Left lung (tissue), 10 donors: Measurements from ENCODE around the gene PPRC1. TPM values are rescaled to one million over a fixed set of nuclear protein-coding genes. Genes with fewer than 3 reads are reported as not detected.

ENCODE experiments used
- ATAC-seq: fragments of 200-7000 bp; cut with Tn5 transposase; one replicate; pipeline ENCODE4 v1.9.1; 2020; ENCODE audit warnings: moderate library complexity
- DNase-seq, 4 donors: peaks; one replicate each; pipeline ENCODE4 v3.0.0-alpha.2; 2013 to 2020
- H3K27ac ChIP-seq, 2 donors: fragments of 200-600 bp; sonication (generic) in 1 of 2; one replicate each; pipeline versions ENCODE4 v1.5.0 to v1.8.0; 2020 to 2021
- H3K27me3 ChIP-seq, 2 donors: fragments of 200-600 bp; sonication (generic) in 1 of 2; one replicate each; pipeline versions ENCODE4 v1.5.0 to v1.8.0; 2020 to 2021
- H3K36me3 ChIP-seq, 2 donors: fragments of 200-600 bp; sonication (generic) in 1 of 2; one replicate each; pipeline versions ENCODE4 v1.5.0 to v1.8.0; 2020 to 2021
- H3K4me1 ChIP-seq, 2 donors: fragments of 200-600 bp; one replicate each; pipeline ENCODE4 v1.8.0; 2021
- H3K4me3 ChIP-seq, 2 donors: fragments of 200-600 bp; sonication (generic) in 1 of 2; one replicate each; pipeline versions ENCODE4 v1.5.0 to v1.8.0; 2020 to 2021; ENCODE audit warnings: mild to moderate bottlenecking in 1 of 2
- H3K9me3 ChIP-seq, 2 donors: fragments of 200-600 bp; sonication (generic) in 1 of 2; one replicate each; pipeline versions ENCODE4 v1.5.0 to v1.8.0; 2020 to 2021
- CTCF ChIP-seq, 2 donors: fragments of 200-600 bp; sonication (generic) in 1 of 2; IDR thresholded peaks; one replicate each; pipeline versions ENCODE4 v1.5.0 to v1.8.0; 2021; ENCODE audit warnings: antibody characterized with exemption in 2 of 2
- intact Hi-C, 2 donors: fragments of 100-400 bp; cut with DNase I; formaldehyde crosslinking; loops; one replicate each; pipeline versions ENCODE4 v1.11.2 to v1.14.2; 2022
- polyA plus RNA-seq, 6 donors: library from polyadenylated mRNA; unstranded; fragments of 120-200 nt; gene quantifications; one replicate each; pipeline ENCODE4 v1.2.1, GENCODE V29; 2013; ENCODE audit not compliant: insufficient read length in 6 of 6
- total RNA-seq, 2 donors: library from RNA; stranded (reverse); fragmentation: NEBNext Ultra II Directional; extraction: Animal tissue kit (Norgen Biotek cat#: 25700); gene quantifications; one replicate each; pipeline ENCODE4 v1.2.1, GENCODE V29; 2021
- donor health status: DM: no; HTN: yes; CAD: no.
- donor health status: DM: no; HTN: no; CAD: no.

The PPRC1 gene
- total and polyA plus RNA-seq, 8 donors, result 27.8 to 52.9 (median 42.0) TPM

- TF ChIP-seq CTCF (IDR thresholded peaks at IDR 0.05), result no peak
- intact Hi-C loops, result no loop called here
- Histone ChIP-seq H3K27me3 (no peaks in the 10 kb centered on the region), H3K36me3 (peaks cover 0 to 22% of the 10 kb centered on the region in 2 donors), H3K4me1 (peaks cover 56 to 63% of the 10 kb centered on the region in 2 donors), H3K27ac (peak overlapping the region; percentile 80 to 93), H3K4me3 (peak overlapping the region; percentile 76 to 90), H3K9me3 (no peaks in the 10 kb centered on the region)
- peak in 2 of 4 donors; percentile 33 to 88 for DNase-seq
- peak; percentile 9 for ATAC-seq
These were observed 18.6 kb upstream of the PPRC1 start for GRCh38 chr10:102113956-102114857.

- Histone ChIP-seq H3K27me3 (no peaks in the 10 kb centered on the region), H3K9me3 (no peaks in the 10 kb centered on the region), H3K27ac (peak overlapping the region; percentile 80 to 93), H3K36me3 (peaks cover 0 to 14% of the 10 kb centered on the region in 2 donors), H3K4me1 (peaks cover 56 to 66% of the 10 kb centered on the region in 2 donors), H3K4me3 (peak overlapping the region; percentile 76 to 90)
- intact Hi-C loops, result no loop called here
- TF ChIP-seq CTCF (IDR thresholded peaks at IDR 0.05), result no peak
- DNase-seq (peak; percentile 80 to 99 (median 92)), ATAC-seq (peak; percentile 85)
These were observed 17.8 kb upstream of the PPRC1 start for GRCh38 chr10:102114861-102115618.

- Histone ChIP-seq H3K27ac (peak overlapping the region; percentile 80 to 93), H3K4me3 (peak overlapping the region in 1 of 2 donors; percentile 76), H3K36me3 (peaks cover 0 to 7% of the 10 kb centered on the region in 2 donors), H3K27me3 (no peaks in the 10 kb centered on the region), H3K9me3 (no peaks in the 10 kb centered on the region), H3K4me1 (peaks cover 56 to 67% of the 10 kb centered on the region in 2 donors)
- DNase-seq (no peak), ATAC-seq (no peak)
- no peak for TF ChIP-seq CTCF (IDR thresholded peaks at IDR 0.05)
- intact Hi-C loops, result no loop called here
These were observed 17.1 kb upstream of the PPRC1 start for GRCh38 chr10:102115775-102116174.

GRCh38 chr10:102116656-102117055 is 16.2 kb upstream of the PPRC1 start:
- no peak for TF ChIP-seq CTCF (IDR thresholded peaks at IDR 0.05)
- no peak for DNase-seq
- no peak overlapping the region for H3K4me3 ChIP-seq
- ATAC-seq, result no peak
- no peaks in the 10 kb centered on the region for H3K27me3 ChIP-seq
- no peaks in the 10 kb centered on the region for H3K36me3 ChIP-seq
- peak overlapping the region; percentile 93 to 95 for H3K27ac ChIP-seq
- peaks cover 62 to 76% of the 10 kb centered on the region in 2 donors for H3K4me1 ChIP-seq
- H3K9me3 ChIP-seq, result no peaks in the 10 kb centered on the region
- intact Hi-C loops, result no loop called here
